SK-N-SH (cell line): ENCODE measurements around the gene GNL3. TPM values are rescaled to one million over a fixed set of nuclear protein-coding genes. Genes with fewer than 3 reads are reported as not detected.

Source experiments
- CTCF ChIA-PET: fragments of 300-600, 350-600 bp; formaldehyde crosslinking; extraction: SDS; loops from one replicate; lab custom pipeline; 2021; lab: Yijun Ruan, JAX
- POLR2A ChIA-PET: fragments of 350-600 bp; sonication (Branson Sonifier 250); formaldehyde crosslinking; extraction: SDS; loops from one replicate; lab custom pipeline; 2020; ENCODE audit warnings: antibody characterized with exemption, inconsistent platforms; lab: Yijun Ruan, JAX
- DNase-seq: peaks from one replicate; pipeline ENCODE4 v3.0.0; 2012
- H2AFZ ChIP-seq: fragments of 200-600 bp; sonication (generic); 2 replicates; pipeline ENCODE4 v1.8.1; 2016; ENCODE audit warnings: antibody characterized with exemption, mild to moderate bottlenecking, low read depth
- H3F3A ChIP-seq: fragments of 200-600 bp; sonication (generic); replicated peaks from 2 replicates; pipeline ENCODE3; 2016; ENCODE audit warnings: antibody characterized with exemption, mild to moderate bottlenecking; ENCODE audit not compliant: insufficient read depth
- H3K27ac ChIP-seq, 2 experiments: fragments of 200-500 bp in 1 of 2; fragments of 200-600 bp in 1 of 2; sonication (Bioruptor generic) in 1 of 2; sonication (generic), shearing (Covaris generic) in 1 of 2; 2 replicates each; pipeline versions ENCODE4 v1.5.1 to v1.6.1; 2014 to 2016; ENCODE audit warnings: low read depth in 2 of 2, inconsistent platforms in 1 of 2, low read length in 1 of 2, mild to moderate bottlenecking in 1 of 2, mixed read lengths in 1 of 2
- H3K27me3 ChIP-seq: fragments of 200-600 bp; sonication (generic), shearing (Covaris generic); 2 replicates; pipeline ENCODE4 v1.6.1; 2016; ENCODE audit warnings: mixed run types; ENCODE audit not compliant: insufficient read depth
- H3K36me3 ChIP-seq, 2 experiments: fragments of 200-500 bp in 1 of 2; fragments of 200-600 bp in 1 of 2; sonication (Bioruptor generic) in 1 of 2; sonication (generic) in 1 of 2; replicated peaks in 1 of 2; 2 replicates each; pipeline versions ENCODE3 to v1.5.1; 2014 to 2016; ENCODE audit warnings: low read length in 1 of 2, mild to moderate bottlenecking in 1 of 2; ENCODE audit not compliant: insufficient read depth in 2 of 2, control insufficient read depth in 1 of 2
- H3K4me1 ChIP-seq, 2 experiments: fragments of 200-500 bp in 1 of 2; fragments of 200-600 bp in 1 of 2; sonication (Bioruptor generic) in 1 of 2; sonication (generic), shearing (Covaris generic) in 1 of 2; 2 replicates each; pipeline versions ENCODE4 v1.5.1 to v1.6.1; 2014 to 2016; ENCODE audit warnings: low read depth in 1 of 2, low read length in 1 of 2, mixed run types in 1 of 2; ENCODE audit not compliant: insufficient read depth in 2 of 2, control insufficient read depth in 1 of 2
- H3K4me2 ChIP-seq: fragments of 200-600 bp; sonication (generic), shearing (Covaris generic); 2 replicates; pipeline ENCODE4 v1.6.1; 2017; ENCODE audit warnings: mixed run types
- H3K4me3 ChIP-seq, 2 experiments: fragments of 200-500 bp in 1 of 2; fragments of 200-600 bp in 1 of 2; sonication (Bioruptor generic) in 1 of 2; sonication (generic), shearing (Covaris generic) in 1 of 2; 2 replicates each; pipeline versions ENCODE4 v1.5.1 to v1.8.1; 2014 to 2016; ENCODE audit warnings: low read depth in 2 of 2, inconsistent platforms in 1 of 2, low read length in 1 of 2, mild to moderate bottlenecking in 1 of 2, mixed read lengths in 1 of 2, moderate library complexity in 1 of 2
- H3K79me2 ChIP-seq: fragments of 200-600 bp; sonication (generic); 2 replicates; pipeline ENCODE4 v1.8.1; 2017; ENCODE audit warnings: mild to moderate bottlenecking; ENCODE audit not compliant: insufficient read depth
- H3K9ac ChIP-seq: fragments of 200-600 bp; sonication (generic); 2 replicates; pipeline ENCODE4 v1.6.1; 2017; ENCODE audit warnings: mixed run types
- H3K9me2 ChIP-seq: fragments of 200-600 bp; sonication (generic); 2 replicates; pipeline ENCODE4 v1.6.1; 2017; ENCODE audit warnings: mixed run types
- H3K9me3 ChIP-seq: fragments of 200-600 bp; sonication (generic); 2 replicates; pipeline ENCODE4 v1.6.1; 2017; ENCODE audit warnings: mixed run types, mild to moderate bottlenecking, moderate library complexity
- H4K20me1 ChIP-seq: fragments of 200-600 bp; sonication (generic); 2 replicates; pipeline ENCODE4 v1.6.1; 2017; ENCODE audit warnings: mild to moderate bottlenecking, mixed run types; ENCODE audit not compliant: insufficient read depth
- ELF1 ChIP-seq: IDR thresholded peaks from 2 replicates; pipeline ENCODE4 v1.4.0; 2012
- EZH2phosphoT487 ChIP-seq: fragments of 200-600 bp; sonication (generic); IDR thresholded peaks from 2 replicates; pipeline ENCODE4 v1.6.1; 2017; ENCODE audit warnings: low read depth, mixed run types, mild to moderate bottlenecking, antibody characterized with exemption, moderate library complexity, borderline replicate concordance
- FOSL2 ChIP-seq: IDR thresholded peaks from 2 replicates; pipeline ENCODE4 v1.4.0; 2012; ENCODE audit warnings: low read depth, mild to moderate bottlenecking, moderate library complexity, borderline replicate concordance
- FOXJ3 ChIP-seq: sonication (generic); formaldehyde crosslinking; IDR thresholded peaks from 2 replicates; pipeline ENCODE4 v1.5.1; 2020; ENCODE audit warnings: mild to moderate bottlenecking, missing genetic modification reagents
- GATA2 ChIP-seq: sonication (generic); formaldehyde crosslinking; IDR thresholded peaks from 2 replicates; pipeline ENCODE4 v1.5.0; 2020; ENCODE audit warnings: mild to moderate bottlenecking, missing genetic modification reagents
- JUND ChIP-seq: IDR thresholded peaks from 2 replicates; pipeline ENCODE4 v1.4.0; 2012
- MEF2A ChIP-seq: IDR thresholded peaks from 2 replicates; pipeline ENCODE4 v1.4.0; 2012; ENCODE audit warnings: low read depth, borderline replicate concordance
- MXI1 ChIP-seq: IDR thresholded peaks from 2 replicates; pipeline ENCODE4 v1.6.1; 2012; ENCODE audit warnings: mild to moderate bottlenecking, low read depth, low read length, improper control_type of control experiment
- NFIC ChIP-seq: IDR thresholded peaks from 2 replicates; pipeline ENCODE4 v1.4.0; 2012; ENCODE audit warnings: borderline replicate concordance
- RAD21 ChIP-seq: IDR thresholded peaks from 2 replicates; pipeline ENCODE4 v1.6.1; 2012; ENCODE audit warnings: mild to moderate bottlenecking, low read length
- RCOR1 ChIP-seq: fragments of 150-350 bp; IDR thresholded peaks from 2 replicates; pipeline ENCODE4 v1.6.1; 2017; ENCODE audit warnings: antibody characterized with exemption, low read length
- RFX5 ChIP-seq: IDR thresholded peaks from 2 replicates; pipeline ENCODE4 v1.6.1; 2012; ENCODE audit warnings: mild to moderate bottlenecking, improper control_type of control experiment, low read length
- RXRA ChIP-seq: IDR thresholded peaks from 2 replicates; pipeline ENCODE4 v1.4.0; 2012; ENCODE audit warnings: low read depth, mild to moderate bottlenecking, borderline replicate concordance
- SMC3 ChIP-seq: IDR thresholded peaks from 2 replicates; pipeline ENCODE4 v1.6.1; 2012; ENCODE audit warnings: low read depth, low read length, improper control_type of control experiment
- TAF1 ChIP-seq: IDR thresholded peaks from 2 replicates; pipeline ENCODE4 v1.6.1; 2012; ENCODE audit warnings: low read depth, mild to moderate bottlenecking, low read length, moderate library complexity, borderline replicate concordance
- TCF12 ChIP-seq: IDR thresholded peaks from 2 replicates; pipeline ENCODE4 v1.4.0; 2012
- YY1 ChIP-seq: IDR thresholded peaks from 2 replicates; pipeline ENCODE4 v1.4.0; 2012; ENCODE audit warnings: low read depth, mild to moderate bottlenecking
- WGBS: methylation state at CpG from one replicate; pipeline ENCODE4 v1.1.6; 2017; ENCODE audit warnings: low lambda C conversion rate; 5-methylcytosine and 5-hydroxymethylcytosine counted together
- polyA plus RNA-seq, 3 experiments: library from polyadenylated mRNA; depleted of rRNA; stranded (reverse); fragments of >200 nt; gene quantifications; 2 replicates each; pipeline ENCODE4 v1.2.3, GENCODE V29; 2012
- TF ChIP-seq, protein P1 (sequence below): IDR thresholded peaks from 2 replicates; pipeline ENCODE4 v1.6.1; 2012; ENCODE audit warnings: mild to moderate bottlenecking, low read depth, low read length, moderate library complexity
- TF ChIP-seq, protein P2 (sequence below): IDR thresholded peaks from 2 replicates; pipeline ENCODE4; 2012
- TF ChIP-seq, protein P3 (sequence below): IDR thresholded peaks from 2 replicates; pipeline ENCODE4 v1.4.0; 2012; ENCODE audit warnings: low read depth, borderline replicate concordance
- TF ChIP-seq, protein P4 (sequence below): fragments of 150-350 bp; IDR thresholded peaks from 2 replicates; pipeline ENCODE4 v1.6.1; 2017; ENCODE audit warnings: antibody characterized with exemption, low read length, low read depth, borderline replicate concordance
- TF ChIP-seq, protein P5 (sequence below): fragments of 200-600 bp; sonication (generic); IDR thresholded peaks from 2 replicates; pipeline ENCODE4 v1.6.1; 2017; ENCODE audit warnings: antibody characterized with exemption, mild to moderate bottlenecking, moderate library complexity
- TF ChIP-seq, protein P6 (sequence below): IDR thresholded peaks from 2 replicates; pipeline ENCODE4 v1.4.0; 2012; ENCODE audit warnings: low read depth

The GNL3 gene
- polyA plus RNA-seq, 1 of the 3 experiments (the other 2 are of a cell fraction), result 55.0 TPM

DNA sequence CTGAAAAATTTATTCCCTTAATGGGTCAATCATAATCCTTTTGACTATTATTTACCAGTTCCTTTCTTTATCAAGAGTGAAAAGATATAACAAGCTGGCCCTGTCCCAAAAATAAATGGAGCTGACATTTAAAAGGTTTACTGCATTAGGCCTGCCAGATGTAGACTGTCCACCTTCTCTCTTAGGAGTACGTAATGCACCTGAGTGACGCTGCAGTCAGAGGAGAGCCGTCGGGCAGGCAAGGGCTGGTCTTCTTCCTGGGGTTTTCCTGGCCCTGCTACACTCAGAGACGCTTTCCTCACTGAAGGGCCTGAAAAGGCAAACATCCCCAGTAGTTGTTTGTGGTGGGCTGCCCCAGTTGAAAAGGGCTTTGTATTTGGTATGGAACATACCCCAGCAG is 57.3 kb downstream of the GNL3 start:
- 97% methylated on average over 5 of the region's 5 CpGs for WGBS
- CTCF ChIA-PET, result interaction anchor here (1.1 to 1.9 kb wide), 4 partner anchors 12 to 244 kb away, joined by 3 to 6 read pairs (median 4); no protein-coding TSS in a partner anchor
- no peak for DNase-seq

DNA sequence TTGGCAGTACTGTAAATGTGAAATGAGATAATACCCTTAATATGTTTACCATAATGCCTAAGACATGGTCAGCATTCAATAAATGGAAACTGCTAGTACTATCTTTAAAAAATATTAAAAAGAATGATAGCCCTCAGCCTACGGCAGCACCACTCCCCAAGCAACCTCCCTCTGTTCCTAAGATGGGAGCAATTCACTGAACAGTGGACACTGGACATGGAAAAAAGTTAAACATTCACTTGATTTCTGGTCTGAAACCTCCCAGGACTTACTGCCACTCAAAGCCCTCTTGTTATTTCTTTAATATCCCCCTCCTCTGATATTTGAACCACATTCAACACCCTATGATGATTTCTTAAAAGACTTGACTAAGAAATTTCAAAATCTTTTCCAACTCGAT is 57.9 kb downstream of the GNL3 start:
- ChIA-PET POLR2A (no interaction called here), CTCF (interaction anchor here (1.1 to 1.9 kb wide), 4 partner anchors 12 to 244 kb away, joined by 3 to 6 read pairs (median 4); no protein-coding TSS in a partner anchor)
- no peak overlapping the region for H3K27ac ChIP-seq
- no peaks in the 10 kb centered on the region for H4K20me1 ChIP-seq
- DNase-seq, result no peak
- no peaks in the 10 kb centered on the region for H3K9me3 ChIP-seq
- no peaks in the 10 kb centered on the region for H3K27me3 ChIP-seq
- no peak overlapping the region for H3K4me2 ChIP-seq
- TF ChIP-seq FOXJ3 (CRISPR knock-in tag), result no peak
- no peak for TF ChIP-seq TCF12
- TF ChIP-seq MXI1, result no peak
- no peak for TF ChIP-seq GATA2
- TF ChIP-seq RAD21, result no peak
- TF ChIP-seq MEF2A, result no peak
- TF ChIP-seq, protein P1, sequence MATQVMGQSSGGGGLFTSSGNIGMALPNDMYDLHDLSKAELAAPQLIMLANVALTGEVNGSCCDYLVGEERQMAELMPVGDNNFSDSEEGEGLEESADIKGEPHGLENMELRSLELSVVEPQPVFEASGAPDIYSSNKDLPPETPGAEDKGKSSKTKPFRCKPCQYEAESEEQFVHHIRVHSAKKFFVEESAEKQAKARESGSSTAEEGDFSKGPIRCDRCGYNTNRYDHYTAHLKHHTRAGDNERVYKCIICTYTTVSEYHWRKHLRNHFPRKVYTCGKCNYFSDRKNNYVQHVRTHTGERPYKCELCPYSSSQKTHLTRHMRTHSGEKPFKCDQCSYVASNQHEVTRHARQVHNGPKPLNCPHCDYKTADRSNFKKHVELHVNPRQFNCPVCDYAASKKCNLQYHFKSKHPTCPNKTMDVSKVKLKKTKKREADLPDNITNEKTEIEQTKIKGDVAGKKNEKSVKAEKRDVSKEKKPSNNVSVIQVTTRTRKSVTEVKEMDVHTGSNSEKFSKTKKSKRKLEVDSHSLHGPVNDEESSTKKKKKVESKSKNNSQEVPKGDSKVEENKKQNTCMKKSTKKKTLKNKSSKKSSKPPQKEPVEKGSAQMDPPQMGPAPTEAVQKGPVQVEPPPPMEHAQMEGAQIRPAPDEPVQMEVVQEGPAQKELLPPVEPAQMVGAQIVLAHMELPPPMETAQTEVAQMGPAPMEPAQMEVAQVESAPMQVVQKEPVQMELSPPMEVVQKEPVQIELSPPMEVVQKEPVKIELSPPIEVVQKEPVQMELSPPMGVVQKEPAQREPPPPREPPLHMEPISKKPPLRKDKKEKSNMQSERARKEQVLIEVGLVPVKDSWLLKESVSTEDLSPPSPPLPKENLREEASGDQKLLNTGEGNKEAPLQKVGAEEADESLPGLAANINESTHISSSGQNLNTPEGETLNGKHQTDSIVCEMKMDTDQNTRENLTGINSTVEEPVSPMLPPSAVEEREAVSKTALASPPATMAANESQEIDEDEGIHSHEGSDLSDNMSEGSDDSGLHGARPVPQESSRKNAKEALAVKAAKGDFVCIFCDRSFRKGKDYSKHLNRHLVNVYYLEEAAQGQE, result no peak
- TF ChIP-seq, protein P2, sequence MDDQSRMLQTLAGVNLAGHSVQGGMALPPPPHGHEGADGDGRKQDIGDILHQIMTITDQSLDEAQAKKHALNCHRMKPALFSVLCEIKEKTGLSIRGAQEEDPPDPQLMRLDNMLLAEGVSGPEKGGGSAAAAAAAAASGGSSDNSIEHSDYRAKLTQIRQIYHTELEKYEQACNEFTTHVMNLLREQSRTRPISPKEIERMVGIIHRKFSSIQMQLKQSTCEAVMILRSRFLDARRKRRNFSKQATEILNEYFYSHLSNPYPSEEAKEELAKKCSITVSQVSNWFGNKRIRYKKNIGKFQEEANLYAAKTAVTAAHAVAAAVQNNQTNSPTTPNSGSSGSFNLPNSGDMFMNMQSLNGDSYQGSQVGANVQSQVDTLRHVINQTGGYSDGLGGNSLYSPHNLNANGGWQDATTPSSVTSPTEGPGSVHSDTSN, result no peak
- no peaks in the 10 kb centered on the region for H3K9me2 ChIP-seq
- H3K4me1 ChIP-seq, result no peaks in the 10 kb centered on the region
- H3K9ac ChIP-seq, result no peak overlapping the region
- H3F3A ChIP-seq, result peaks cover 8% of the 10 kb centered on the region
- H3K79me2 ChIP-seq, result no peaks in the 10 kb centered on the region
- H3K4me3 ChIP-seq, result no peak overlapping the region
- WGBS, result 93% methylated on average over 2 of the region's 2 CpGs
- H3K36me3 ChIP-seq, result peaks cover 56% of the 10 kb centered on the region in 2 experiments
- H2AFZ ChIP-seq, result no peak overlapping the region

More for the DNA sequence above, 57.3 kb downstream of the GNL3 start:
- Histone ChIP-seq H4K20me1 (no peaks in the 10 kb centered on the region), H3F3A (peaks cover 8% of the 10 kb centered on the region), H3K27ac (no peak overlapping the region)
- TF ChIP-seq FOXJ3 (CRISPR knock-in tag) (no peak), FOSL2 (no peak), RXRA (no peak), ELF1 (no peak), RFX5 (no peak), SMC3 (no peak), EZH2phosphoT487 (no peak), YY1 (no peak), RCOR1 (no peak), MEF2A (no peak), NFIC (no peak), TAF1 (no peak), JUND (no peak), RAD21 (no peak)
- TF ChIP-seq, protein P3, sequence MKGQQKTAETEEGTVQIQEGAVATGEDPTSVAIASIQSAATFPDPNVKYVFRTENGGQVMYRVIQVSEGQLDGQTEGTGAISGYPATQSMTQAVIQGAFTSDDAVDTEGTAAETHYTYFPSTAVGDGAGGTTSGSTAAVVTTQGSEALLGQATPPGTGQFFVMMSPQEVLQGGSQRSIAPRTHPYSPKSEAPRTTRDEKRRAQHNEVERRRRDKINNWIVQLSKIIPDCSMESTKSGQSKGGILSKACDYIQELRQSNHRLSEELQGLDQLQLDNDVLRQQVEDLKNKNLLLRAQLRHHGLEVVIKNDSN, result no peak
- TF ChIP-seq, protein P4, sequence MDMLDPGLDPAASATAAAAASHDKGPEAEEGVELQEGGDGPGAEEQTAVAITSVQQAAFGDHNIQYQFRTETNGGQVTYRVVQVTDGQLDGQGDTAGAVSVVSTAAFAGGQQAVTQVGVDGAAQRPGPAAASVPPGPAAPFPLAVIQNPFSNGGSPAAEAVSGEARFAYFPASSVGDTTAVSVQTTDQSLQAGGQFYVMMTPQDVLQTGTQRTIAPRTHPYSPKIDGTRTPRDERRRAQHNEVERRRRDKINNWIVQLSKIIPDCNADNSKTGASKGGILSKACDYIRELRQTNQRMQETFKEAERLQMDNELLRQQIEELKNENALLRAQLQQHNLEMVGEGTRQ, result no peak
- TF ChIP-seq, protein P5, sequence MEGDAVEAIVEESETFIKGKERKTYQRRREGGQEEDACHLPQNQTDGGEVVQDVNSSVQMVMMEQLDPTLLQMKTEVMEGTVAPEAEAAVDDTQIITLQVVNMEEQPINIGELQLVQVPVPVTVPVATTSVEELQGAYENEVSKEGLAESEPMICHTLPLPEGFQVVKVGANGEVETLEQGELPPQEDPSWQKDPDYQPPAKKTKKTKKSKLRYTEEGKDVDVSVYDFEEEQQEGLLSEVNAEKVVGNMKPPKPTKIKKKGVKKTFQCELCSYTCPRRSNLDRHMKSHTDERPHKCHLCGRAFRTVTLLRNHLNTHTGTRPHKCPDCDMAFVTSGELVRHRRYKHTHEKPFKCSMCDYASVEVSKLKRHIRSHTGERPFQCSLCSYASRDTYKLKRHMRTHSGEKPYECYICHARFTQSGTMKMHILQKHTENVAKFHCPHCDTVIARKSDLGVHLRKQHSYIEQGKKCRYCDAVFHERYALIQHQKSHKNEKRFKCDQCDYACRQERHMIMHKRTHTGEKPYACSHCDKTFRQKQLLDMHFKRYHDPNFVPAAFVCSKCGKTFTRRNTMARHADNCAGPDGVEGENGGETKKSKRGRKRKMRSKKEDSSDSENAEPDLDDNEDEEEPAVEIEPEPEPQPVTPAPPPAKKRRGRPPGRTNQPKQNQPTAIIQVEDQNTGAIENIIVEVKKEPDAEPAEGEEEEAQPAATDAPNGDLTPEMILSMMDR, result no peak
- TF ChIP-seq, protein P6, sequence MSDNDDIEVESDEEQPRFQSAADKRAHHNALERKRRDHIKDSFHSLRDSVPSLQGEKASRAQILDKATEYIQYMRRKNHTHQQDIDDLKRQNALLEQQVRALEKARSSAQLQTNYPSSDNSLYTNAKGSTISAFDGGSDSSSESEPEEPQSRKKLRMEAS, result no peak
- TF ChIP-seq, all 33 proteins: peak for 0
- no peak overlapping the region for H3K4me2 ChIP-seq
- H3K9ac ChIP-seq, result no peak overlapping the region
- H3K9me2 ChIP-seq, result no peaks in the 10 kb centered on the region
- POLR2A ChIA-PET, result no interaction called here
- H3K4me1 ChIP-seq, result no peaks in the 10 kb centered on the region
- no peak overlapping the region for H3K4me3 ChIP-seq
- no peaks in the 10 kb centered on the region for H3K79me2 ChIP-seq
- no peaks in the 10 kb centered on the region for H3K27me3 ChIP-seq
- H2AFZ ChIP-seq, result no peak overlapping the region
- H3K36me3 ChIP-seq, result peaks cover 54% of the 10 kb centered on the region in 2 experiments
- no peaks in the 10 kb centered on the region for H3K9me3 ChIP-seq
